Smooth muscle cell (in vitro differentiated cells): ENCODE data around the gene KIF7. TPM values are rescaled to one million over a fixed set of nuclear protein-coding genes. Genes with fewer than 3 reads are reported as not detected.

Experiments
- DNase-seq: peaks from one replicate; lab custom pipeline; 2025; ENCODE audit not compliant: unreplicated experiment; lab: John Stamatoyannopoulos, UW
- H2AFZ ChIP-seq: fragments of 200-600 bp; sonication (generic); 2 replicates; pipeline ENCODE4 v1.6.0; 2016; ENCODE audit warnings: antibody characterized with exemption, low read depth, mild to moderate bottlenecking
- H3F3A ChIP-seq: fragments of 200-600 bp; sonication (generic); 2 replicates; pipeline ENCODE4 v1.6.0; 2017; ENCODE audit warnings: antibody characterized with exemption, low read depth
- H3K27ac ChIP-seq: fragments of 200-600 bp; sonication (generic); 2 replicates; pipeline ENCODE4 v1.5.1; 2016; ENCODE audit warnings: low read depth, mild to moderate bottlenecking
- H3K27me3 ChIP-seq: fragments of 200-600 bp; sonication (generic); 2 replicates; pipeline ENCODE4 v1.6.1; 2016; ENCODE audit warnings: low read depth, mild to moderate bottlenecking
- H3K36me3 ChIP-seq: fragments of 200-600 bp; sonication (generic); 2 replicates; pipeline ENCODE4 v1.5.1; 2016; ENCODE audit warnings: low read depth
- H3K4me1 ChIP-seq: fragments of 200-600 bp; sonication (generic); 2 replicates; pipeline ENCODE4 v1.5.1; 2016; ENCODE audit warnings: low read depth
- H3K4me2 ChIP-seq: fragments of 200-600 bp; sonication (generic); 2 replicates; pipeline ENCODE4 v1.6.0; 2016; ENCODE audit warnings: mild to moderate bottlenecking
- H3K4me3 ChIP-seq: fragments of 200-600 bp; sonication (generic); 2 replicates; pipeline ENCODE4 v1.5.1; 2016; ENCODE audit warnings: mild to moderate bottlenecking
- H3K79me2 ChIP-seq: fragments of 200-600 bp; sonication (generic); 2 replicates; pipeline ENCODE4 v1.6.0; 2016; ENCODE audit warnings: low read depth, mild to moderate bottlenecking
- H3K9ac ChIP-seq: fragments of 200-600 bp; sonication (generic); 2 replicates; pipeline ENCODE4 v1.6.0; 2016; ENCODE audit warnings: low read depth
- H3K9me3 ChIP-seq: fragments of 200-600 bp; sonication (generic); replicated peaks from 2 replicates; pipeline ENCODE4 v1.5.1; 2016; ENCODE audit warnings: low read depth
- H4K20me1 ChIP-seq: fragments of 200-600 bp; sonication (generic); 2 replicates; pipeline ENCODE4 v1.6.0; 2016; ENCODE audit warnings: low read depth
- CTCF ChIP-seq: fragments of 200-600 bp; sonication (generic); IDR thresholded peaks from 2 replicates; pipeline ENCODE4 v1.5.1; 2017; ENCODE audit warnings: borderline replicate concordance, mild to moderate bottlenecking, antibody characterized with exemption; ENCODE audit not compliant: insufficient read depth, poor library complexity, severe bottlenecking
- WGBS: methylation state at CpG from one replicate; pipeline ENCODE4 v1.1.7; 2016; ENCODE audit warnings: low lambda C conversion rate; 5-methylcytosine and 5-hydroxymethylcytosine counted together
- polyA plus RNA-seq: library from polyadenylated mRNA; unstranded; fragments of >200 nt; fragmentation: Nextera tagmentation; extraction: Ambion mirVana; gene quantifications from 2 replicates; pipeline ENCODE4 v1.2.1, GENCODE V29; 2016
- total RNA-seq: library from RNA; depleted of rRNA; stranded (reverse); fragments of >200 nt; gene quantifications from 2 replicates; pipeline ENCODE4 v1.2.3, GENCODE V29; 2014

Gene KIF7
- total and polyA plus RNA-seq, 2 experiments from 2014 or later, result 4.8 to 7.6 TPM

GRCh38 chr15:89647191-89647851 is 7.9 kb downstream of the KIF7 start:
- no peaks in the 10 kb centered on the region for H3K4me1 ChIP-seq
- 68% methylated on average over 19 of the region's 25 CpGs for WGBS
- no peaks in the 10 kb centered on the region for H3K36me3 ChIP-seq
- no peaks in the 10 kb centered on the region for H3F3A ChIP-seq
- H3K4me3 ChIP-seq, result no peak overlapping the region
- peak; percentile 84 for TF ChIP-seq CTCF
- no peak overlapping the region for H3K9ac ChIP-seq
- no peaks in the 10 kb centered on the region for H3K79me2 ChIP-seq
- H3K4me2 ChIP-seq, result no peak overlapping the region
- DNase-seq, result peak; percentile 50
- H3K27me3 ChIP-seq, result no peaks in the 10 kb centered on the region
- H2AFZ ChIP-seq, result no peak overlapping the region
- no peak overlapping the region for H3K27ac ChIP-seq
- no peaks in the 10 kb centered on the region for H4K20me1 ChIP-seq
- H3K9me3 ChIP-seq, result no peaks in the 10 kb centered on the region

GRCh38 chr15:89646416-89647141 is 8.7 kb downstream of the KIF7 start:
- Histone ChIP-seq H4K20me1 (no peaks in the 10 kb centered on the region), H3K4me3 (no peak overlapping the region), H3K27ac (no peak overlapping the region), H3K27me3 (no peaks in the 10 kb centered on the region), H2AFZ (no peak overlapping the region), H3K4me1 (no peaks in the 10 kb centered on the region), H3K79me2 (no peaks in the 10 kb centered on the region), H3K36me3 (no peaks in the 10 kb centered on the region), H3K9me3 (no peaks in the 10 kb centered on the region), H3F3A (no peaks in the 10 kb centered on the region), H3K9ac (no peak overlapping the region), H3K4me2 (no peak overlapping the region)
- 97% methylated on average over 16 of the region's 22 CpGs for WGBS
- no peak for TF ChIP-seq CTCF
- DNase-seq, result no peak

- H3K4me1 ChIP-seq, result no peaks in the 10 kb centered on the region
- H3K27ac ChIP-seq, result no peak overlapping the region
- no peak overlapping the region for H2AFZ ChIP-seq
- H3K4me3 ChIP-seq, result no peak overlapping the region
- no peak overlapping the region for H3K9ac ChIP-seq
- no peak overlapping the region for H3K4me2 ChIP-seq
- H3K79me2 ChIP-seq, result no peaks in the 10 kb centered on the region
- no peak for DNase-seq
- no peaks in the 10 kb centered on the region for H3F3A ChIP-seq
- no peaks in the 10 kb centered on the region for H3K36me3 ChIP-seq
- H3K9me3 ChIP-seq, result no peaks in the 10 kb centered on the region
- H4K20me1 ChIP-seq, result no peaks in the 10 kb centered on the region
- 99% methylated on average over 5 of the region's 8 CpGs for WGBS
- H3K27me3 ChIP-seq, result no peaks in the 10 kb centered on the region
- no peak for TF ChIP-seq CTCF
Observed at GRCh38 chr15:89645680-89646079, 9.6 kb downstream of the KIF7 start.

- DNase-seq, result no peak
- Histone ChIP-seq H2AFZ (no peak overlapping the region), H3K79me2 (no peaks in the 10 kb centered on the region), H3K27me3 (no peaks in the 10 kb centered on the region), H3K4me3 (no peak overlapping the region), H3K27ac (no peak overlapping the region), H3K9me3 (no peaks in the 10 kb centered on the region), H3K36me3 (no peaks in the 10 kb centered on the region), H4K20me1 (no peaks in the 10 kb centered on the region), H3K9ac (no peak overlapping the region), H3K4me1 (no peaks in the 10 kb centered on the region), H3F3A (no peaks in the 10 kb centered on the region), H3K4me2 (no peak overlapping the region)
- over 99% methylated on average over 16 of the region's 16 CpGs for WGBS
- no peak for TF ChIP-seq CTCF
Observed at GRCh38 chr15:89642106-89642505, 13.2 kb downstream of the KIF7 start.
